Upper lobe of left lung (tissue), 6 donors: ENCODE results near the gene CCDC177. TPM values are rescaled to one million over a fixed set of nuclear protein-coding genes. Genes with fewer than 3 reads are reported as not detected.

Experiments
- ATAC-seq, 2 donors: fragments of 200-7000 bp; cut with Tn5 transposase; one replicate each; pipeline ENCODE4 v1.9.1; 2022; ENCODE audit warnings: mild to moderate bottlenecking in 2 of 2, moderate library complexity in 2 of 2; ENCODE audit not compliant: low FRiP score in 2 of 2
- DNase-seq, 2 donors: peaks; one replicate each; pipeline ENCODE4 v3.0.0-alpha.2; 2019 to 2020
- H3K27ac ChIP-seq, 4 donors: fragments of 200-600 bp; sonication (generic); one replicate each; pipeline ENCODE4 v1.5.1; 2016 to 2019
- H3K27me3 ChIP-seq, 4 donors: fragments of 200-600 bp; sonication (generic); one replicate each; pipeline ENCODE4 v1.5.1; 2017 to 2019
- H3K36me3 ChIP-seq, 4 donors: fragments of 200-600 bp; sonication (generic); one replicate each; pipeline ENCODE4 v1.5.1; 2016 to 2019
- H3K4me1 ChIP-seq, 4 donors: fragments of 200-600 bp; sonication (generic); one replicate each; pipeline ENCODE4 v1.5.1; 2018 to 2019
- H3K4me3 ChIP-seq, 4 donors: fragments of 200-600 bp; sonication (generic); one replicate each; pipeline ENCODE4 v1.5.1; 2017 to 2019; ENCODE audit warnings: mild to moderate bottlenecking in 2 of 4, moderate library complexity in 1 of 4
- H3K9me3 ChIP-seq, 4 donors: fragments of 200-600 bp; sonication (generic); one replicate each; pipeline ENCODE4 v1.5.1; 2018 to 2019
- EP300 ChIP-seq, 4 donors: sonication (generic); formaldehyde crosslinking; IDR thresholded peaks; one replicate each; pipeline ENCODE4 v1.5.1; 2017; ENCODE audit warnings: antibody characterized with exemption in 4 of 4, control low read depth in 2 of 4
- POLR2A ChIP-seq, 4 donors: fragments of 450-650 bp; IDR thresholded peaks; one replicate each; pipeline ENCODE4 v1.5.1; 2016 to 2017; ENCODE audit warnings: antibody characterized with exemption in 4 of 4, mild to moderate bottlenecking in 2 of 4
- POLR2AphosphoS5 ChIP-seq, 2 donors: sonication (generic); formaldehyde crosslinking; IDR thresholded peaks; one replicate each; pipeline ENCODE4 v1.5.1; 2017; ENCODE audit warnings: antibody characterized with exemption in 2 of 2
- WGBS, 2 donors: methylation state at CpG; one replicate each; pipeline ENCODE4 v1.1.5; 2017 to 2018; 5-methylcytosine and 5-hydroxymethylcytosine counted together
- total RNA-seq, 6 donors: library from RNA; depleted of rRNA in 4 of 6; stranded (reverse); fragments of >200 nt in 4 of 6; gene quantifications; one replicate each; pipeline versions ENCODE4 v1.1.0 to v1.2.1, GENCODE V29; 2016 to 2021
- TF ChIP-seq, protein P1 (sequence below), 6 experiments: fragments of 450-650 bp in 4 of 6; fragments of 200-600 bp in 2 of 6; sonication (generic) in 2 of 6; IDR thresholded peaks; one replicate each; pipeline ENCODE4 v1.5.1; 2016 to 2019; ENCODE audit warnings: antibody characterized with exemption in 6 of 6
- donor health status: DM: no; HTN: no; CAD: no; lungs with moderate emphysema.
- donor health status: DM: no; HTN: yes; CAD: no; lungs with severe emphysema.

The CCDC177 gene
- total RNA-seq, 6 donors from 2014 or later = not detected

DNA sequence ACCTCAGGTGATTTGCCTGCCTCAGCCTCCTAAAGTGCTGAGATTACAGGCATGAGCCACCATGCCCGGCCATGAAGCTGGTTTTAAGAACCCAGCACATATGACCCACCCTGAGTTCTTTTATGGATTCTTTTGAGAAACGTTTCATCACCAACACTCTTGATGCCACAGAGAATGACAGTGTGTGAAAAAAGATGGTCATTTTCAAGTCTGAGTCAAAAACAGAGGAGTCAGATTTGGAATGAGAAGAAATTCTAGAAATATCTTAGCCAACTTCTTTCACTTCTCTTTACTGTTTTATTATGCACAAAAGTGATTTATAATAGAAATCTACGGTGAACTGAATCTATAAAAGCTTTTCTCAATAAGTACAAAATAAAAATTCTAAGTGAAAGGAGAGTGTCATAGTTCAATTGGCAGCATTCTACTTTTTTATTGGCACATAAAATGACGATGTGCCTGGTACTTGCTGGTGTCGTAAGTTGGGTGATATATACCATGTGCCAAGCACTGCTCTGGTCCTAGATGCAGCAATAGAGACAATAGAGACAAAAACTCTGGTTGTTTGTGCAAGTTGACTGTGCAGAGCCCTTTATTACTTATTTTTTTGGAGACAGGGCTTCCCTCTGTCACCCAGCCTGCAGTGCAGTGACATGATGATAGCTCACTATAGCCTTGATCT, 33.9 kb downstream of the CCDC177 start:
- H3K9me3 ChIP-seq = peaks cover 0 to 5% (median 2%) of the 10 kb centered on the region in 4 donors
- H3K36me3 ChIP-seq = no peaks in the 10 kb centered on the region
- 63 to 71% methylated on average over 5 of the region's 5 CpGs for WGBS, 2 donors
- no peak for DNase-seq
- no peak overlapping the region for H3K4me3 ChIP-seq
- H3K27ac ChIP-seq = peak overlapping the region in 3 of 4 donors; percentile 54 to 62 (median 57)
- H3K4me1 ChIP-seq = peaks cover 0 to 12% (median 2%) of the 10 kb centered on the region in 4 donors
- H3K27me3 ChIP-seq = no peaks in the 10 kb centered on the region
- ATAC-seq = no peak
- TF ChIP-seq EP300 (IDR thresholded peaks at IDR 0.05) (no peak), POLR2A (IDR thresholded peaks at IDR 0.05) (no peak), POLR2AphosphoS5 (IDR thresholded peaks at IDR 0.05) (no peak)
- TF ChIP-seq, protein P1, sequence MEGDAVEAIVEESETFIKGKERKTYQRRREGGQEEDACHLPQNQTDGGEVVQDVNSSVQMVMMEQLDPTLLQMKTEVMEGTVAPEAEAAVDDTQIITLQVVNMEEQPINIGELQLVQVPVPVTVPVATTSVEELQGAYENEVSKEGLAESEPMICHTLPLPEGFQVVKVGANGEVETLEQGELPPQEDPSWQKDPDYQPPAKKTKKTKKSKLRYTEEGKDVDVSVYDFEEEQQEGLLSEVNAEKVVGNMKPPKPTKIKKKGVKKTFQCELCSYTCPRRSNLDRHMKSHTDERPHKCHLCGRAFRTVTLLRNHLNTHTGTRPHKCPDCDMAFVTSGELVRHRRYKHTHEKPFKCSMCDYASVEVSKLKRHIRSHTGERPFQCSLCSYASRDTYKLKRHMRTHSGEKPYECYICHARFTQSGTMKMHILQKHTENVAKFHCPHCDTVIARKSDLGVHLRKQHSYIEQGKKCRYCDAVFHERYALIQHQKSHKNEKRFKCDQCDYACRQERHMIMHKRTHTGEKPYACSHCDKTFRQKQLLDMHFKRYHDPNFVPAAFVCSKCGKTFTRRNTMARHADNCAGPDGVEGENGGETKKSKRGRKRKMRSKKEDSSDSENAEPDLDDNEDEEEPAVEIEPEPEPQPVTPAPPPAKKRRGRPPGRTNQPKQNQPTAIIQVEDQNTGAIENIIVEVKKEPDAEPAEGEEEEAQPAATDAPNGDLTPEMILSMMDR (IDR thresholded peaks at IDR 0.05) = no peak

DNA sequence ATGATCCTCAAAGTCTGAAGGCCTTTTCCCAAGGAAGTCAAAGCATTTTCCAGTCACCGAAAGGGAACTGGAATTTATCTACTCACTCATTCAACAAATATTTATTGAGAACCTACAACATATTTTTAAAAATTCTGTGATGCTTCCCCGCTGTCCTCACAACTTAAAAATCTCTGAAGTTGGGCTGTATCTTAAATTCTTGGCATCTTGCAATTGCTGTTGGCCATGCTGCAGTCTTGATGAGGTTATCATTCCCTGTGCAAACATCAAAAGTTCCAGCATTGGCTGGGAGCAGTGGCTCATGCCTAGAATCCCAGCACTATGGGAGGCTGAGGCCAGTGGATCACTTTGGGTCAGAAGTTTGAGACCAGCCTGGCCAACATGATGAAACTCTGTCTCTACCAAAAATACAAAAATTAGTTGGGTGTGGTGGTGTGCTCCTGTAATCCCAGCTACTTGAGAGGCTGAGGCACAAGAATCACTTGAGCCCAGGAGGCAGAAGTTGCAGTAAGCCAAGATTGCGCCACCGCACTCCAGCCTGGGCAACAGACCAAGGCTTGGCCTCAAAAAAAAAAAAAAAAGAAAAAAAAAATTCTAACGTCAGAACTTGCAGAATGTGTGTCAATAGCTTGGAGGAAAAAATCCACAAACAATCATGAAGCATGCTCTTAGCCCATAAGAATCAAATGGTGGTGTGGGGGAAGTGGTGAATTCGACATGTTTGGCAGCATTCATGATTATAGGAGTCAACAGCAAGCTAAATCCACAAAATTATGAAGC, 34.9 kb downstream of the CCDC177 start:
- WGBS, 2 donors = 47 to 61% methylated on average over 6 of the region's 6 CpGs
- peaks cover 0 to 5% (median 2%) of the 10 kb centered on the region in 4 donors for H3K9me3 ChIP-seq
- H3K36me3 ChIP-seq = no peaks in the 10 kb centered on the region
- TF ChIP-seq, protein P1 (IDR thresholded peaks at IDR 0.05) = no peak
- TF ChIP-seq POLR2A (IDR thresholded peaks at IDR 0.05) (no peak), POLR2AphosphoS5 (IDR thresholded peaks at IDR 0.05) (peak in 1 of 2 donors; percentile 44), EP300 (IDR thresholded peaks at IDR 0.05) (peak in 1 of 4 donors; percentile 31)
- H3K27ac ChIP-seq = peak overlapping the region in 3 of 4 donors; percentile 54 to 62 (median 57)
- peaks cover 0 to 12% (median 2%) of the 10 kb centered on the region in 4 donors for H3K4me1 ChIP-seq
- peak; percentile 31 to 87 for DNase-seq
- no peaks in the 10 kb centered on the region for H3K27me3 ChIP-seq
- ATAC-seq = peak; percentile 67 to 70
- no peak overlapping the region for H3K4me3 ChIP-seq

DNA sequence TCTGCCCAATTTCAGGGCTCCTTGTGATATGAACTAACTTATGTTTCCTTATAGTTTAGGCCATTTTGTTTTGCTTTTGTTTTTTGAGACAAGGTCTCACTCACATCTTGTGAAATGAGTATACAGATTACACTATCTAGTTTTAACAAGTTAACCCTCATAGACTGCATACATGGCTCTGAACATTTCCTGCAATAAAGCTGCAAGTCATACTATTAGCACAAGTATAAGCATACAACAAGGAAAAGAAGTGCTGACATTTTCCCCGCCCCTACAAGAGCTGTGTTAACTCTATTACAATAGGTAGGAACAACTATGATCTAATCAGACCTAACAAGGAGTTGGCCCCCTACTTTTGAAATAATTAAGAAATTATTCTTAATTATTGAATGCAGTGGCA, 35.9 kb downstream of the CCDC177 start:
- peaks cover 0 to 11% (median 2%) of the 10 kb centered on the region in 4 donors for H3K4me1 ChIP-seq
- TF ChIP-seq EP300 (IDR thresholded peaks at IDR 0.05) = no peak
- TF ChIP-seq POLR2A (IDR thresholded peaks at IDR 0.05) = no peak
- H3K4me3 ChIP-seq = no peak overlapping the region
- 89 to 95% methylated on average over 1 of the region's 1 CpG for WGBS, 2 donors
- H3K27me3 ChIP-seq = no peaks in the 10 kb centered on the region
- H3K9me3 ChIP-seq = peaks cover 0 to 5% (median 2%) of the 10 kb centered on the region in 4 donors
- H3K27ac ChIP-seq = no peak overlapping the region
- ATAC-seq = no peak
- DNase-seq = no peak
- H3K36me3 ChIP-seq = no peaks in the 10 kb centered on the region

DNA sequence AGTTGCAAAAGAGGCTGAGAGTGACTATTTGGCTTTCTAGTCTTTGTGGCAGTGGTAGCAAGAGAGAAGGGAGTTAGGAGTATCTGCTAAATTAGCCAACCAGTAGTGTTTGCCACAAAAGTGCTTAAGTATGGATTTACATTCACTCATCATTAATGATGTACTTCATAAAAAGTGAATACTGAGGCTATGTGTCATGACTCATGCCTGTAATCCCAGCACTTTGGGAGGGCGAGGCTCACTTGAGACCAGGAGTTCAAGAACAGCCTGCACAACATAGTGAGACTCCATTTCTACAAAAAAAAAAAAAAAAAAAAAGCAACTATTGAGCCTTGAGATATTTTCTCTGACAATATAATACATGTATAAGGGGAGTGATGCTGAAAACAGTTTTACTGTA, 36.8 kb downstream of the CCDC177 start:
- Histone ChIP-seq H3K9me3 (peaks cover 0 to 5% (median 2%) of the 10 kb centered on the region in 4 donors), H3K27ac (no peak overlapping the region), H3K27me3 (no peaks in the 10 kb centered on the region), H3K4me3 (no peak overlapping the region), H3K36me3 (no peaks in the 10 kb centered on the region), H3K4me1 (peaks cover 0 to 8% (median 2%) of the 10 kb centered on the region in 4 donors)
- no peak for TF ChIP-seq POLR2A (IDR thresholded peaks at IDR 0.05)
- TF ChIP-seq EP300 (IDR thresholded peaks at IDR 0.05) = no peak
- TF ChIP-seq, protein P1 (IDR thresholded peaks at IDR 0.05) = no peak
- TF ChIP-seq POLR2AphosphoS5 (IDR thresholded peaks at IDR 0.05) = no peak
- ATAC-seq (no peak), DNase-seq (no peak)
- 70 to 95% methylated on average over 1 of the region's 1 CpG for WGBS, 2 donors

DNA sequence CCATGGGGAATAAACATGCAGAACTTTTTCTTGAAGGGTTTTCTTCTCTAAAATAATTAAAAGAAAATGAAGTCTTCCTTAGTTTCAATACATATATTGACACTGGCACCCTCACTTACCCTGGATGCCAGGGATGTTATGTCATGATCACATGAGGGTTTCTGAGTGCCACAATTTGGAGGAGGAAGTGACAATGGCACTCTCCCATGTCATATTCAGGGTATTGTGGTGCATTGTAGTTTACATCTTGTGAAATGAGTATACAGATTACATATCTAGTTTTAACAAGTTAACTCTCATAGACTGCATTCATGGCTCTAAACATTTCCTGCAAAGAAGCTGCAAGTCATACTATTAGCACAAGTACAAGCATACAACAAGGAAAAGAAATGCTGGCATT, 37.7 kb downstream of the CCDC177 start:
- Histone ChIP-seq H3K27me3 (no peaks in the 10 kb centered on the region), H3K27ac (no peak overlapping the region), H3K4me3 (no peak overlapping the region), H3K9me3 (peaks cover 0 to 5% (median 2%) of the 10 kb centered on the region in 4 donors), H3K36me3 (no peaks in the 10 kb centered on the region), H3K4me1 (peaks cover 0 to 8% (median 4%) of the 10 kb centered on the region in 4 donors)
- ATAC-seq (no peak), DNase-seq (no peak)
- no peak for TF ChIP-seq POLR2AphosphoS5 (IDR thresholded peaks at IDR 0.05)
- TF ChIP-seq EP300 (IDR thresholded peaks at IDR 0.05) = no peak
- TF ChIP-seq, protein P1 (IDR thresholded peaks at IDR 0.05) = no peak
- TF ChIP-seq POLR2A (IDR thresholded peaks at IDR 0.05) = no peak
